GM18511 (cell line): ENCODE measurements around the gene SEC14L1.
"Not testable (repeated sequence)": the region's sequence is repeated elsewhere in the genome, so short reads cannot be mapped to it uniquely, and the experiment has no call there.

Source experiments
- ATAC-seq: cut with Tn5 transposase; IDR thresholded peaks from one replicate; pipeline ENCODE4 v1.9.1; 2021; ENCODE audit warnings: mild to moderate bottlenecking, moderate library complexity; ENCODE audit not compliant: unreplicated experiment

The SEC14L1 gene

DNA sequence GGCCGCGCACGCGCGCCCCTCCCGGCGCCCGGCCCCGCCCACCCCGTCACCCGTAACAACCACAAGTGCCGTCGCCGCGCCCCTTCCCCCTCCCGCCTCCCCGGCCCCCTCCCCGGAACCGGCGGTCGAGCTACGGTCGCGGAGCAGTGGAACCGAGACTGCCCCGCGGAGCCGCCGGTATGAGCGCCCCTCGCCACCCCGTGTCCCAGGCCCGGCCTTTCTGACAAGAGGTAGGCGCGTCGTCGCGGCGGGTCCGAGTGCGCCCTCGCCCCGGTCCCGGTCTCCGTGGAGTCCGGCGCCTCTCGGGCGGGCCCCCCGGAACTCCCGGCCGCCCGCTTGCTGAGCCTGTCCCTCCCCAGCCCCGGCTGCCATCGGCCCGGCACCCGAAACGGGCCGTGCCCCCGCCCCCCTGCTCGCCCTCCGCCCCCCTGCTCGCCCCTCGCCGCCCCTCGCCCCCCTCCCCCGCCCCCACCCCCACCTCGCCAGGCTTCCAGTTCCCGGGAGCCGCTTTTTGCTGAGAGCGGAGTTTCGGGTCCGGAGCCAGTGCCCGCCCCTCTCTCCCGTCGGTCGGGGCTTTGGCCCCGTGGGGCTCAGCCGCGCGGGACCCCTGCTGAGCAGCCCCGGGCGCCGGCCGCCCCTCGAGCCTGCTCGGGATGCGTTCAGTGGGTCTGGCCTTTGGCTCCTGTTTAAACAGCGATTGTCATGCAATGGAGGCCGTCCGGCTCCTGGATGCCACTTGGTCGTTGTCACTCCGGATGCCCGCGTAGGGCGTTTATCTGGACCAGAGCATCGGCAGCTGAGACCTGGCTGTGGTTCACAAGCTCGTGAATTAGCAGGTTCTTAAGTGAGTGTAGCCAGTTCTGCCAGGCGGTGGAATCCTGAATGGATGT lies at the start of gene SEC14L1:
SEC14L1 (plus strand) TSS at position 92 of the 890 bp plus-strand sequence. CDS start 2,628 bp downstream, outside the sequence.
- ATAC-seq: peak; percentile 52

DNA sequence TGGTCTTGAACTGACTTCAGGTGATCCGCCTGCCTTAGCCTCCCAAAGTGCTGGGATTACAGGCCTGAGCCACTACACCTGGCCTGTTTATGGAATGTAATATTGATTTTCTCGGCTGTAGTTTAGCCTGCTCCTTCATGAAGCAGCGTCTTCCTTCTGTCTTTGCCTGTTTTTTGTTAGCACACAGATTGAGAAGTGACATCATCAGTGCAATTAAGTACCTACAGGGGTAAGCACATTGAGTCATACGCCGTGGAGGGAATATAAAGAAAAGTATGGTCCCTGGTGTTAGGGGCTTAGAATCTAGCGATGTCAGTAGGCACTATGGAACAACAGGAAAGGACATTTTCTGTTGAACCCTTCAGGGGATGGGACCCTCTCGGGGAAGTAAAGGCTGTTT lies 48.7 kb upstream of the SEC14L1 start:
- ATAC-seq: no peak

DNA sequence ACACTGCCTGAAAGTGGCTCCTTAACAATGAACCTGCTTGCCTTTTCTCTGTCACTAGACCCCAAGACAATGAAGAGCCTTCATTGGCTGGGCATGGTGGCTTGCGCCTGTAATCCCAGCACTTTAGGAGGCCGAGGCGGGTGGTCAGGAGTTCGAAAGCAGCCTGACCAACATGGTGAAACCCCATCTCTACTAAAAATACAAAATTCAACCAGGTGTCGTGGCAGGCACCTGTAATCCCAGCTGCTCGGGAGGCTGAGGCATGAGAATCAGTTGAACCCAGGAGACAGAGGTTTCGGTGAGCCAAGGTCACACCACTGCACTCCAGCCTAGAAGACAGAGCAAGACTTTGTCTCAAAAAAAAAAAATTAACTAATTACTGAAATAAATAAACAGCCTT lies 45.3 kb upstream of the SEC14L1 start:
- no peak for ATAC-seq

DNA sequence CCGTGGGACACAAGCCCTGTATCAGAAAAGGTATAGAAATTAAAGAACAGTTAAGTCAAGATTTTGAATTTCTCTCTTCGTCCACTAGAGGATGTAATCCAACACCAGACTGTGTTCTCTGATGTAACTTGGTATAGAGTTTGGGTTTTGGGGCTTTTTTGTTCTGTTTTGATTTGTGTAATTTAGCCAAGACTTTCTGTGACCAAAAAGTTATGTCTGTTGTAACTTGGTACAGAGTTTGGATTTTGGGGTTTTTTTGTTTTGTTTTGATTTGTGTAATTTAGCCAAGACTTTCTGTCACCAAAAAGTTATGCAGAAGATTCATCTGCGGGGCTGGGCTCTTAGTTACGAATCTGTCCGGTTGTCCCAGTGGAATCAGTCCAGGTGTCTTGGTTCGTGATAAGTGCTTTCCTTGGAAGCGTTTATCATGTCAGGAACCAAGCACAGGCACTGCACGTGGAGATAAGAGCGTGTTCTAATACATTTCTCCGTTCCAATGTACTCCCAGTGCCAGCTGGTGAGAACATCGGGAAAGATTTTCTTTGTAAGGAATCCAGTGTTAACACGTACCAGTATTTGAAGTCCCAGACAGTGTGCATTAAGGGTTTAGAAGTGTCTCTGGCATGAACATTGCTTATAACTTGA lies 44.1 kb upstream of the SEC14L1 start:
- ATAC-seq: no peak

GRCh38 chr17:77097631-77098180 lies 43.1 kb upstream of the SEC14L1 start:
- no peak for ATAC-seq

DNA sequence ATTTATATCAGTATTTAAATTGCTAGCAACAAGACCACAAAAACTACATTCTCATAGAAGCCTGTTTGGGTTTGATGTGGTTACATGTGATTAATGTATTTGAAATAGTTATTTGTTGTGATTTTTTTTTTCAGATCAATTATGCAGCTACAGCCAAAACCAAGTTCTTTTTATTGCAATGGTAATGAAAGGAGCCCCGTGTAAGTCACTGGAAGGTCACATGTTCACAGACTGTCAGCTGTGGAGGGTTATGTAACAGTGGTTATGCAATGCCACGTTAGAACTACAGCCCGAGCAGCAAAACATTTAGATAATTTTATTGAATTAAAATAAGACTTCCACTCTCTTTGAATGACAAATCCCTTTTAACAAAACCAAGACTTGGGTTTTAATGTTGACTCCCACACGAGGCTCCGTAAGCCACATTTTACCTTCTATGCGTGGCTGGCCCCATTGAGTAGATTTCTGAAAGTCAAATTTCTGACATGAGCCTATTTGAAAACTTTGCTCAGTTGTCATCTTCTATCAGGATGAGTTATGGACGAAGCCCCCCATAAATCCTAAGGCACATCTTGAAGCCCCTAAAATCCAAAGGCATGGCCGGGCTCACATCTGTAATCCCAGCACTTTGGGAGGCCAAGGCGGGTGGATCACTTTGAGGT lies 41.8 kb upstream of the SEC14L1 start:
- no peak for ATAC-seq

GRCh38 chr17:77099997-77100396 lies 40.8 kb upstream of the SEC14L1 start:
- ATAC-seq: no peak

DNA sequence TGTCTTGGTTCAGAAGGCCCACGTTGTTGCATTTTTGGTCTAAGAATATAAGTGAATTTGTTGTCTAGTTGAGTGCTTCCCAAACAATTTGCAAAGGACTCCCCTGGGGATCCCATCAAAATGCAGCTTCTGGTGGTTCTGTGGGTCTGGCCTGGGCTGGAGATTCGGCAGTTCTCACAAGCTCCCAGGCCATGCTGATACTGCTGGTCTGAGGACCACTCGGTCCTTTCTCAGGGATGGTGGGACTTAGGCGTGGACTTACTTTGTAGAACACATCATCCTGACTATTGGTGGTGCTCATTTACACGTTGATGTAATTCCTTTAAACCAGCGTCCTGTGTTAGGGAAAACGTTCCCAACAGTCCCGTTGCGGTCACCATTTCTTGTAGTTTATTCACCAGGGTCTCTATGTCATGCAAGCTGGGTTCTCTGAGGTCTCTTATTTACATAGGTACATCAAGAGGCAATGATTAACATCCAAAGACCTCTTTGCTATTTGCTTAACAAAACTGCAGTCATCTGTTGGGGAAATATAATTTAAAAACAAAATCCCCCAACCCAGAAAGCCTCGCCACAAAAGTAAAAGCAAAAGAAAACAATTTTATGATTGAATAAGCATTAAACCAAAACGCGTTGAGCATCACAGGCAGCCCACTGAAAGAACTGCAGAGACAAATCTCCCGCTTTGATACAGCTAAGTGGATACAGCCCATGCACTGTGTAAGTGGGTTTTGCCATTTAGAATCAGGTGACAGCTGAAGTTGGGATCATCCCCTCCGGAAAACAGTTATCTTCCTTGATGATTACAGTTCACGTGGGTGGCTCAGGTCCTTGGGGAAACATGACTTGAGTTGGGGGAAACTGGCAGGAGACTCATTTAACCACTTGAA lies 39.0 kb upstream of the SEC14L1 start:
- ATAC-seq: no peak

- ATAC-seq: not testable (repeated sequence)
Measured at GRCh38 chr17:77102411-77103134, 38.2 kb upstream of the SEC14L1 start.

GRCh38 chr17:77105706-77106105 lies 35.1 kb upstream of the SEC14L1 start:
- no peak for ATAC-seq

DNA sequence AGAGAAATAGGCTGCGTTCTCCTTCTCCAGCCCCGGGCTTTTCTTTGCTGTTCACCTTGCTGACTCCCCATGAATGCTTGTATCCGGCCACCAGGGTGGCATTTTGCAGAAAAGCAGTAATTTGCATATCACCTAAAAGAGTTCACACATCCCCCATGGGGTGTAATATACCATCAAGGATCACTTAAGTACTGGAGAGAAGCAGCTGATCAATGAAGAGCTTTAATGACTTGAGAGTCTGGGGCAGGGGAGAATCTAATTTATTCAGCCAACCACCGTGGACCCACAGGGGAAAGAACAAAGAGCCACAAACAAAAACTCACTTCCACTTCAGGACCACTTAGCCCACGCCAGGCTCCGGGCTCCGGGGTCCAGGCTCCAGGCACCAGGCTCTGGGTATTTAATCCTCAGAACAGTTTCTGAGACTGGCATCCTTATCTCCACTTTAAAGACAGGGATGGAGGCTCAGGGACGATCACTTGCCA lies 33.9 kb upstream of the SEC14L1 start:
- ATAC-seq: peak; percentile 53

- ATAC-seq: peak; percentile 69
Measured at GRCh38 chr17:77107506-77108433, 33.0 kb upstream of the SEC14L1 start.

DNA sequence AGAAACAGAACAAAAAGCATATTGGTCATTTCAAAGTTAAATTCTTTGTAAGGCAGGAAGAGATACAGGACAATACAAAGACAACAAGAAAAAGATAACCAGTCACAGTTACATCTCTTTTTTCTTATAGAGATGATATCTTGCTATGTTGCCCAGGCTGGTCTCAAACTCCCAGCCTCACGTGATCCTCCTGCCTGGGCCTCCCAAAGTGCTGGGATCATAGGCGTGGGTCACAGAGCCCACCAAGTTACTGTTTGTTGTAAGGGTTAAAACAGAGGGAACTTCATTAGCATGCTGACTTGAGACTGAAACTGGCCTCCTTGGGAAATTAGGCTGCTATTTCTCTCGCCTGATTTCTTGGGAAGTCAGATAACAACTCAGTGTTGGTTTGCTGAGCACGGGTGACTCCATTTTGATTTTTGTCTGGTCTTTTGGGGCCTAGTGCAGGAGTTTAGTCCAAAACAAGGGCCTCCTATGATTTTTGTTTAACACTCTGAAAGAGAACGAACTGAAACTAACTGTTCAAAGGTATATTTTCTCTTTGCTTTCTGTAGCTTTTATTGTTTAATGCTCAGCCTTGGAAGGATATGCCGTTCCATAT lies 31.5 kb upstream of the SEC14L1 start:
- no peak for ATAC-seq

- no peak for ATAC-seq
Measured at GRCh38 chr17:77109764-77110359, 30.9 kb upstream of the SEC14L1 start.

DNA sequence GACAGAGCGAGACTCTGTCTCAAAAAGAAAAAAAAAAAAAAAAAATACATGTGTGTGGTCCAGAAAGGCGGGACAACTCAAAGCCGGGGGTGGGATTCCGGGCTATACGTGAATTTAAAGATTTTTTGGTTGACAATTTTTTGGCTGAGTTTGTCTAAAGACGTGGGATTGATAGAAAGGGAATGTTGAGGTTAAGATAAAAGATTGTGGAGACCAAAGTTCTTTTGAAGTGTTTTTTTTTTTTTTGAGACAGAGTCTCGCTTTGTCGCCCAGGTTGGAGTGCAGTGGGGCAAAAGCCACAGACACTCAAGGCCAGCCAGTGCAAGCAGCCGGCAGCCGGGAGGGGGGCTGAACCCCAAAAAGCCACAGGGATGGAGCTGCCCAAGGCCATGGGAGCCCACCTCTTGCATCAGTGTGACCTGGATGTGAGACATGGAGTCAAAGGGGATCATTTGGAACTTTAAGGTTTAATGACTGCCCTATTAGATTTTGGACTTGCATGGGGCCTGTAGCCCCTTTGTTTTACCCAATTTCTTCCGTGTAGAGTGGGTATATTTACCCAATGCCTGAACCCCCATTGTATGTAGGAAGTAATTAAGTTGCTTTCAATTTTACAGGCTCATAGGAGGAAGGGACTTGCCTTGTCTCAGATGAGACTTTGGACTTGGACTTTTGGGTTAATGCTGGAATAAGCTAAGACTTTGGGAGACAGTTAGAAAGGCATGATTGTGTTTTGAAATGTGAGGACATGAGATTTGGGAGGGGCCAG lies 29.4 kb upstream of the SEC14L1 start:
- ATAC-seq: not testable (repeated sequence)

DNA sequence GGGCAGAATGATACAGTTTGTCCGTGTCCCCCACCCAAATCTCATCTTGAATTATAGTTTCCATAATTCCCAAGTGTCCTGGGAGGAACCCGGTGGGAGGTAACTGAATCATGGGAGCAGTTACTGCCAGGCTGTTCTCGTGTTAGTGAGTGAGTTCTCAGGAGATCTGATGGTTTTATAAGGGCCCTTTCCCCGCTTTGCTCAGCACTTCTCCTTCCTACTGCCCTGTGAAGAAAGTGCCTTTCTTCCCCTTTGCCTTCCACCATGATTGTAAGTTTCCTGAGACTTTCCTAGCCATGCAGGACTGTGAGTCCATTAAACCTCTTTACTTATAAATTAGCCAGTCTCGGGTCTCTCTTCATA lies 28.9 kb upstream of the SEC14L1 start:
- ATAC-seq: no peak

DNA sequence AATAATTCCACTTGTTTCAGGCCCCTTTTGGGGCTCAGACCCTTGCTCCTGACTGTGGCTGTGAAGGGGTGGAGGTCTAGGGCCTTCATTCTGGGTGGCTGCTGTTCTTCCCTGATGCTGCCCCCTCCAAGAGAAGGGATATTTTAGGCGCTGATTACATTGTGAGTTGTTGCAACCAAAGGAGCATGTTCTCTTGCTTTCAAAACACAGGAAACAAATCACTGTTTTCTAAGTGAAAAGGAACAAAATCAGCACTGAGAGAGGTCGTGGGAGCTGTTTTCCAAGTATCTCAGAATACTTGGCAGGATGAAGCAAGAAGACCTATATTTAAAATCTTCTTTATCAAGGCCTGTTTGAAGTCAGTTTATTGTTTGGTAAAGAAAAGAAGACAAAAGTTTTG lies 25.3 kb upstream of the SEC14L1 start:
- no peak for ATAC-seq
